H1 (cell line): ENCODE results near the gene CCDC107.

Experiments used
- ATF3 ChIP-seq: IDR thresholded peaks from 2 replicates; pipeline ENCODE4 v1.6.1; 2011; ENCODE audit warnings: low read depth, mild to moderate bottlenecking, low read length; ENCODE audit not compliant: insufficient read depth
- CEBPB ChIP-seq: IDR thresholded peaks from 2 replicates; pipeline ENCODE4 v1.6.1; 2012; ENCODE audit warnings: low read depth, low read length
- CTCF ChIP-seq, 3 experiments: IDR thresholded peaks; 1 replicate in 2 of 3; 2 replicates in 1 of 3; pipeline versions ENCODE4 v1.5.1 to v1.6.1; 2011; ENCODE audit warnings: low read length in 3 of 3, mild to moderate bottlenecking in 3 of 3, inconsistent platforms in 2 of 3, low read depth in 1 of 3, moderate library complexity in 1 of 3; ENCODE audit not compliant: insufficient read depth in 1 of 3; ENCODE audit errors: control extremely low read depth in 1 of 3
- EZH2 ChIP-seq: fragments of 200-600 bp; sonication (generic); IDR thresholded peaks from 2 replicates; pipeline ENCODE4 v1.7.1; 2012; ENCODE audit warnings: low read depth, mild to moderate bottlenecking, moderate library complexity, low read length, inconsistent platforms; ENCODE audit not compliant: severe bottlenecking
- JUN ChIP-seq: IDR thresholded peaks from 2 replicates; pipeline ENCODE4 v1.6.1; 2011; ENCODE audit warnings: low read depth, mild to moderate bottlenecking, improper control_type of control experiment, low read length
- POLR2A ChIP-seq, 2 experiments: IDR thresholded peaks; 1 replicate in 1 of 2; 2 replicates in 1 of 2; pipeline ENCODE4 v1.6.1; 2011; ENCODE audit warnings: low read depth in 2 of 2, low read length in 2 of 2, mild to moderate bottlenecking in 2 of 2; ENCODE audit errors: control extremely low read depth in 1 of 2
- POLR2AphosphoS5 ChIP-seq: IDR thresholded peaks from 2 replicates; pipeline ENCODE4 v1.6.1; 2011; ENCODE audit warnings: low read depth, low read length
- RAD21 ChIP-seq, 2 experiments: IDR thresholded peaks in 1 of 2; conservative IDR thresholded peaks in 1 of 2; 2 replicates each; pipeline ENCODE4 v1.6.1; 2011; ENCODE audit warnings: low read depth in 2 of 2, low read length in 2 of 2, improper control_type of control experiment in 1 of 2, inconsistent platforms in 1 of 2, mild to moderate bottlenecking in 1 of 2, moderate library complexity in 1 of 2
- RBBP5 ChIP-seq: IDR thresholded peaks from 2 replicates; pipeline ENCODE4 v1.7.1; 2012; ENCODE audit warnings: low read depth, mild to moderate bottlenecking, inconsistent platforms, low read length, moderate library complexity, borderline replicate concordance
- SP1 ChIP-seq: IDR thresholded peaks from 2 replicates; pipeline ENCODE4 v1.6.1; 2011; ENCODE audit warnings: low read depth, low read length
- SP2 ChIP-seq: IDR thresholded peaks from 2 replicates; pipeline ENCODE4 v1.6.1; 2012; ENCODE audit warnings: mild to moderate bottlenecking, low read length, inconsistent platforms
- SRF ChIP-seq: IDR thresholded peaks from 2 replicates; pipeline ENCODE4 v1.6.1; 2011; ENCODE audit warnings: mild to moderate bottlenecking, low read depth, low read length, moderate library complexity
- SUZ12 ChIP-seq: fragments of 200-600 bp; sonication (generic); IDR thresholded peaks from 2 replicates; pipeline ENCODE4 v1.6.1; 2012; ENCODE audit warnings: mild to moderate bottlenecking, inconsistent platforms, low read length, moderate library complexity, mixed read lengths
- TBP ChIP-seq: IDR thresholded peaks from 2 replicates; pipeline ENCODE4 v1.6.1; 2011; ENCODE audit warnings: low read depth, low read length, improper control_type of control experiment

GRCh38 chr9:35682520-35683315 is 24.6 kb downstream of the CCDC107 start:
- TF ChIP-seq JUN = no peak
- TF ChIP-seq RAD21 (IDR thresholded peaks at IDR 0.05 in 1 of 2, conservative IDR thresholded peaks at IDR 0.05 in 1 of 2; ENCODE audit: low read depth in 2 of 2, low read length in 2 of 2) = no peak
- no peak for TF ChIP-seq CTCF (IDR thresholded peaks at IDR 0.05; ENCODE audit: control extremely low read depth in 1 of 3, insufficient read depth in 1 of 3, low read depth in 1 of 3, low read length in 3 of 3)
- no peak for TF ChIP-seq CEBPB
- no peak for TF ChIP-seq TBP
- no peak for TF ChIP-seq SP2
- TF ChIP-seq SUZ12 = no peak
- no peak for TF ChIP-seq SP1
- TF ChIP-seq RBBP5 = no peak
- no peak for TF ChIP-seq ATF3
- no peak for TF ChIP-seq EZH2
- no peak for TF ChIP-seq POLR2AphosphoS5
- no peak for TF ChIP-seq SRF
- peak in 1 of 2 experiments; percentile 26; a peak in 2 of 3 replicates for TF ChIP-seq POLR2A (IDR thresholded peaks at IDR 0.05; ENCODE audit: control extremely low read depth in 1 of 2, low read depth in 2 of 2, low read length in 2 of 2)
